RWPE1 (cell line): Measurements from ENCODE around the gene VRK2.

Experiments
- CTCF ChIA-PET: fragments of 350-600 bp; sonication (Branson Sonifier 250); formaldehyde crosslinking; extraction: SDS; loops from one replicate; lab custom pipeline; 2021; lab: Yijun Ruan, JAX
- POLR2A ChIA-PET: fragments of 400-600 bp; formaldehyde crosslinking; extraction: SDS; loops from one replicate; lab custom pipeline; 2020; ENCODE audit warnings: antibody characterized with exemption; ENCODE audit not compliant: low non-redundant PET; lab: Yijun Ruan, JAX
- DNase-seq: peaks from one replicate; pipeline ENCODE4 v3.0.0; 2012; ENCODE audit warnings: low spot score
- H3K27ac ChIP-seq: fragments of 450-650 bp; 2 replicates; pipeline ENCODE4 v1.5.1; 2017
- CTCF ChIP-seq: fragments of 450-650 bp; conservative IDR thresholded peaks from 2 replicates; pipeline ENCODE4 v1.5.1; 2017; ENCODE audit warnings: low read depth, mild to moderate bottlenecking

Gene VRK2

DNA sequence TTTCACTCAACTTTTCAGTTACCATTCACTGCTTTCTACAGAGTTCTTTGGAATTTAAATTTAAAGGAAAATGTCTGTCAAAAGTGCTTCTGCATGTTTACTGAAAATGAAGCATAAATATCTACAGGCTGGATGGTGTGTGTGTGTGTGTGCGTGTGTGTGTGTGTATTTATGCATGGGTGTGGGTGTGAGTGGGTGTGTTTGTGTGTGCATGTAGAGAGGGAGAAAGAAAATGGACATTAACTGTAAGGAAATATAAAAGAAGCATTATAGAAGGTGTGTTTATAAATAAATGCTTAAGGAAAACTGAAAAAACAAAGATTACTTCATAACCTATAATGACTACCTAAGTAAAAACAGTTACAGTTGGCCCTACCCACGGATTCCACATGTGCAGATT, 151.3 kb downstream of the VRK2 start:
- no peak for TF ChIP-seq CTCF
- DNase-seq, result no peak
- ChIA-PET POLR2A (no interaction called here), CTCF (no interaction called here)
- H3K27ac ChIP-seq, result no peak overlapping the region

DNA sequence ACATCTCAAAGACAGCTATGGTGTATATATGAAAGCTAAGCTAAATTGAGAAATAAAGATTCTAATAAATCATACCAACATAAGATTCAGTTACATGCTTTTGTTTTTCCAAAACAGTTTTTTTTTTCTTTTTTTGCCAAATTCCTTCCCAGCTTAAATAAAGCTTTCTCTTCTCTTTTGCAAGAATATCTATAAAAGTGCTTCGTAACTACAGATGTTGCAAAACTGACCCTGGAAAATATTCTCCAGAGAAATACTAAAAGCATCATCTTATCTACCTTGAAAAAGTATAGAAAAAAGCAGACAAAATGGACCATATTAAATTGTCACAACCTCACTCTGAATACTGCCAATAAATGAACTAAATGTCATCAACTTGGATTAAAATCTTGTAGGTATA, 155.8 kb downstream of the VRK2 start:
- ChIA-PET CTCF (interaction anchor here (0.6 kb wide), 1 partner anchor 10 kb away, joined by 3 read pairs; no protein-coding TSS in a partner anchor), POLR2A (no interaction called here)
- H3K27ac ChIP-seq, result no peak overlapping the region
- no peak for DNase-seq
- no peak for TF ChIP-seq CTCF

DNA sequence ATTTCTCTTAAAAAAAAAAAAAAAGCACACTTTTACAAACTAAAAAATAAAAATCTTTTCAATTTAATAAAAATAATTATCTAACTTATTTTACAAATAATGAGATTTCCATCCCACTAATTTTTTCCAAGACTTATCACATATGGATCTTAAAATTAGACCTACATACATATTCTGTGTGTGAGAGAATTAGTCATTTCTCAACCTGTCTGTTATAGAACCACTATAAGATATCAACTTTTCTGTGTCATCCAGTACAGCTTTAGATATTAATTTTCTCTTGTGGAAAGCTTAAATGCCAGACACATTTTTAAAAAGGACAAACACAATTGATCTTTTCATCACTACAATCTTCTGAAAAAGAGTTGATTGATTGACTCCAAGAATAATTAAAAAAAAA, 156.4 kb downstream of the VRK2 start:
- ChIA-PET CTCF (no interaction called here), POLR2A (no interaction called here)
- TF ChIP-seq CTCF, result no peak
- DNase-seq, result no peak
- no peak overlapping the region for H3K27ac ChIP-seq

DNA sequence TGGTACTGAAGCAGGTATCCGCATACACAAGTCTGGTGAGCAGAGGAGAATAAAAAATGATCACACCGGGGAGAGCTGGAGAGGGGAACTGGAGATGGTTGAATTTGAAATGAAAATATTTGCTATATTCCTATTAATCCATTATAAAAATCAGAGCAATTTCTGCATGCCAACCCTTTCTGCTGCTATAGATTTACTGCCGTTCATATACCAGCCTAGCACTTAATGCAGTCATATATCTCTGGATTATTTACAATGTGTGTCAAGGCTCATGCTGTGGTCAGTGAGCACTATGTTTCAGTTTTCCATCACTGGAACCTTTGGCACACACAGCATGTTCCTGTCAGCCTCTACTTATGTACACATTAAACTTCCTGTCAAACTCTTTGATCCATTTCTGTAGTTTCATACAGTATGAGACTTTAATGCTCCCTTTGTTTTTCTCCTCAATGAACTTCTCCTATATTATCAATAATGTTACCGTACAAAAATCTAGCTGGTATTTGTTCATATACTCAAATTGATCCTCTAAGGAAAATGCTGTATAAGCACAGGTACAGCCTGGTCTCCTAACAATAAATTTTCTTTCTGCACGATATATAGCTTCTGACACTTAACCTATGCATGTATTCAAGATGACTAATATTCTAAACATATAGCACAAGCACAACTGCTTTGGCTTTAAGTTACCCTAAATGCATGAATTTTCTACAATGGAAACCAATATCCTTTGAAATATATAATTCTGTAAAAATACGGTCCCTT, 157.8 kb downstream of the VRK2 start:
- no peak overlapping the region for H3K27ac ChIP-seq
- POLR2A ChIA-PET, result no interaction called here
- CTCF ChIA-PET, result no interaction called here
- no peak for TF ChIP-seq CTCF
- no peak for DNase-seq

DNA sequence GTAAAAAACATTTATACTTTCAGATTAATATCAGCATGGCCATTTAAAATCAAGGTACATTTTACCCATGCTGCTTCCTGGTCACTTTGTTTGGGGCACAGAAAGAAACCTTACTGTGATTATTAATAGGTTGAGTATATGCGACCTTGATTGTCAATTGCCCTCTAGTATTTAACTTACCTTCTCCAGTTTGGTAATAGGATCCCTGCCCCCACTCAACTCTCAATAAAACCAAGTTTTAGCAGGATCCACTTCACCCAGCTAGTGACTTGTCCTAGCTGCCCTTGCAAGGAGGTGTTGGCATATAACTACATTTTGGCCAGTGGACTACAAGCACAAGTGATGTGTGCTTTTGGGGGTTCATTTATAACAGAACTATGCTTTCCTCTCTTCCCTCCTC, 160.2 kb downstream of the VRK2 start:
- CTCF ChIA-PET, result no interaction called here

DNA sequence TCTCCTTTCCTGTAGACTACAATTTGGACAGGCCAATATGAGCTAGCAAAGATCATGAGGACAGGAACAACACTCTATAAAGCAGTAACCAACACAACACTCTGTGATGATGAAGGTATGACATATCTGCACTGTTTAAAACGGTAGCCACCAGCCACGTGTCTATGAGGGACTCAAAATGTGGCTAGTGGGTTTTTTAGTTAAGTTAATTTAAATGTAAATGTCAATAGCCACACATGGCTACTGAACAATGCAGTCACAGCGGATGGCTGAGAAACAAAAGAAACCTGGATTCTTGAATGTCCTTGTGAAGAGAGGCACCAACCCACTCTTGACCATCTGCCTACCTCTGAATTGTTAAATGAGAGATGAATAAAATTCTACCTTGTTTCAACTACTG, 160.6 kb downstream of the VRK2 start:
- TF ChIP-seq CTCF, result no peak
- no peak for DNase-seq
- CTCF ChIA-PET, result no interaction called here
- POLR2A ChIA-PET, result no interaction called here
- H3K27ac ChIP-seq, result no peak overlapping the region

More for the DNA sequence above, 160.2 kb downstream of the VRK2 start:
- TF ChIP-seq CTCF, result no peak
- POLR2A ChIA-PET, result no interaction called here
- no peak overlapping the region for H3K27ac ChIP-seq
- no peak for DNase-seq
